HepG2 (cell line): ENCODE measurements around the gene LARP1. TPM values are rescaled to one million over a fixed set of nuclear protein-coding genes. Genes with fewer than 3 reads are reported as not detected.

Experiments
- ATAC-seq: fragments of 200-7000 bp; cut with Tn5 transposase; 3 replicates; pipeline ENCODE4 v1.9.1; 2020; ENCODE audit warnings: mild to moderate bottlenecking, moderate library complexity
- BruUV-seq: library from RNA; stranded (reverse); fragments of 400-500 nt; replicated peaks from 2 replicates; lab custom pipeline; 2021; lab: Mats Ljungman, UMichigan
- CTCF ChIA-PET: fragments of 300-600 bp; formaldehyde crosslinking; extraction: SDS; loops from one replicate; lab custom pipeline; 2021; ENCODE audit warnings: low total read pairs, inconsistent platforms, low intra/inter-chr PET ratio; lab: Yijun Ruan, JAX
- POLR2A ChIA-PET: fragments of 350-600 bp; sonication (Branson Sonifier 250); formaldehyde crosslinking; loops from one replicate; lab custom pipeline; 2020; ENCODE audit warnings: antibody characterized with exemption, inconsistent platforms; lab: Yijun Ruan, JAX
- DNase-seq: peaks from one replicate; pipeline ENCODE4 v3.0.0-alpha.2; 2015; ENCODE audit warnings: low spot score
- FAIRE-seq: peaks from 3 replicates; lab custom pipeline; 2011; peaks lifted over from hg19 to GRCh38; lab: Jason Lieb, UNC
- H2AFZ ChIP-seq: one replicate; pipeline ENCODE4 v1.6.1; 2011; ENCODE audit warnings: low read length, inconsistent platforms
- H3K27ac ChIP-seq: fragments of 300-600 bp; 3 replicates; pipeline ENCODE4 v1.8.0; 2011; ENCODE audit warnings: mixed run types, mild to moderate bottlenecking, mixed read lengths, low read length, inconsistent platforms; ENCODE audit not compliant: insufficient read depth; ENCODE audit errors: extremely low read length
- H3K27me3 ChIP-seq, 2 experiments: fragments of 200-600 bp in 1 of 2; 2 replicates in 1 of 2; 3 replicates in 1 of 2; pipeline versions ENCODE4 v1.6.0 to v1.8.0; 2011; ENCODE audit warnings: low read length in 2 of 2, mild to moderate bottlenecking in 2 of 2, moderate library complexity in 2 of 2, inconsistent platforms in 1 of 2; ENCODE audit not compliant: insufficient read depth in 2 of 2, control insufficient read depth in 1 of 2
- H3K36me3 ChIP-seq, 2 experiments: fragments of 200-600 bp in 1 of 2; replicated peaks in 1 of 2; 2 replicates in 1 of 2; 3 replicates in 1 of 2; pipeline versions ENCODE4 v1.5.1 to v1.8.0; 2011; ENCODE audit warnings: low read length in 2 of 2, inconsistent platforms in 1 of 2; ENCODE audit not compliant: insufficient read depth in 2 of 2, control insufficient read depth in 1 of 2
- H3K4me1 ChIP-seq: 2 replicates; pipeline ENCODE4 v1.5.1; 2012; ENCODE audit warnings: low read length, inconsistent platforms; ENCODE audit not compliant: insufficient read depth
- H3K4me2 ChIP-seq: 2 replicates; pipeline ENCODE4 v1.6.0; 2011; ENCODE audit warnings: low read depth, low read length, inconsistent platforms
- H3K4me3 ChIP-seq, 3 experiments: fragments of 200-600 bp in 1 of 3; sonication (generic), shearing (Covaris generic) in 1 of 3; replicated peaks in 1 of 3; 2 replicates each; pipeline ENCODE4 v1.5.1; 2011 to 2016; ENCODE audit warnings: low read length in 3 of 3, inconsistent platforms in 2 of 3, low read depth in 2 of 3, mild to moderate bottlenecking in 2 of 3, control low read depth in 1 of 3, mixed read lengths in 1 of 3; ENCODE audit not compliant: insufficient read depth in 1 of 3
- H3K79me2 ChIP-seq: one replicate; pipeline ENCODE4 v1.6.1; 2011; ENCODE audit warnings: low read length, inconsistent platforms; ENCODE audit not compliant: insufficient read depth
- H3K9ac ChIP-seq: 2 replicates; pipeline ENCODE4 v1.6.0; 2011; ENCODE audit warnings: mild to moderate bottlenecking, low read depth, low read length, inconsistent platforms; ENCODE audit not compliant: insufficient read depth
- H3K9me3 ChIP-seq: 2 replicates; pipeline ENCODE4 v1.5.1; 2012; ENCODE audit warnings: mild to moderate bottlenecking, low read length
- H4K20me1 ChIP-seq: 2 replicates; pipeline ENCODE4 v1.6.0; 2011; ENCODE audit warnings: inconsistent platforms, mild to moderate bottlenecking, low read length, moderate library complexity; ENCODE audit not compliant: insufficient read depth
- DNMT3B ChIP-seq: conservative IDR thresholded peaks from 2 replicates; pipeline ENCODE4 v1.6.1; 2016; ENCODE audit warnings: missing biosample characterization, control low read depth
- FOXA1 ChIP-seq, 2 experiments: fragments of 450-650 bp in 1 of 2; sonication (generic) in 1 of 2; formaldehyde crosslinking in 1 of 2; IDR thresholded peaks; 2 replicates each; pipeline versions ENCODE4 v1.4.0 to v1.6.1; 2016 to 2020; ENCODE audit warnings: missing genetic modification reagents in 1 of 2
- GABPA ChIP-seq, 2 experiments: IDR thresholded peaks; 2 replicates each; pipeline ENCODE4 v1.6.1; 2011 to 2016; ENCODE audit warnings: low read depth in 2 of 2, low read length in 1 of 2, missing biosample characterization in 1 of 2, missing genetic modification characterization in 1 of 2
- GTF3A ChIP-seq: sonication (generic); formaldehyde crosslinking; conservative IDR thresholded peaks from 2 replicates; pipeline ENCODE4 v1.4.0; 2020; ENCODE audit warnings: mild to moderate bottlenecking, missing genetic modification reagents
- HOXA3 ChIP-seq: sonication (generic); formaldehyde crosslinking; IDR thresholded peaks from 2 replicates; pipeline ENCODE4 v1.5.0; 2020; ENCODE audit warnings: missing genetic modification reagents
- IKZF1 ChIP-seq: fragments of 450-650 bp; IDR thresholded peaks from 2 replicates; pipeline ENCODE4 v1.7.1; 2016
- MTF2 ChIP-seq: sonication (generic); formaldehyde crosslinking; IDR thresholded peaks from 2 replicates; pipeline ENCODE4 v1.5.0; 2020; ENCODE audit warnings: missing genetic modification reagents, borderline replicate concordance
- NBN ChIP-seq: fragments of 450-650 bp; conservative IDR thresholded peaks from 2 replicates; pipeline ENCODE4 v1.6.1; 2017
- RERE ChIP-seq: IDR thresholded peaks from 2 replicates; pipeline ENCODE4 v1.6.1; 2016; ENCODE audit warnings: low read depth, missing genetic modification reagents, missing compliant biosample characterization
- RFX5 ChIP-seq: IDR thresholded peaks from 2 replicates; pipeline ENCODE4 v1.6.1; 2011; ENCODE audit warnings: low read depth, low read length, improper control_type of control experiment
- SOX5 ChIP-seq: IDR thresholded peaks from 2 replicates; pipeline ENCODE4 v1.6.1; 2016; ENCODE audit warnings: borderline replicate concordance
- SP4 ChIP-seq: sonication (generic); formaldehyde crosslinking; IDR thresholded peaks from 2 replicates; pipeline ENCODE4 v1.8.1; 2023; ENCODE audit warnings: mild to moderate bottlenecking, missing genetic modification reagents
- SSRP1 ChIP-seq: IDR thresholded peaks from 2 replicates; pipeline ENCODE4 v1.6.1; 2016; ENCODE audit warnings: control low read depth
- U2AF1 ChIP-seq: fragments of 200-400 bp; formaldehyde crosslinking; optimal IDR thresholded peaks from 2 replicates; pipeline ENCODE3; 2017; ENCODE audit warnings: mild to moderate bottlenecking, low read depth, low read length
- ZBTB44 ChIP-seq: sonication (generic); formaldehyde crosslinking; IDR thresholded peaks from 2 replicates; pipeline ENCODE4 v1.4.0; 2020; ENCODE audit warnings: missing genetic modification reagents
- ZNF580 ChIP-seq: IDR thresholded peaks from 2 replicates; pipeline ENCODE4 v1.6.1; 2016; ENCODE audit warnings: low read depth, borderline replicate concordance
- ZNF776 ChIP-seq: sonication (generic); formaldehyde crosslinking; IDR thresholded peaks from 2 replicates; pipeline ENCODE4 v1.4.0; 2020; ENCODE audit warnings: mild to moderate bottlenecking, missing genetic modification reagents
- ZNF790 ChIP-seq: sonication (generic); formaldehyde crosslinking; IDR thresholded peaks from 2 replicates; pipeline ENCODE4 v1.8.0; 2022; ENCODE audit warnings: missing genetic modification reagents, mild to moderate bottlenecking, borderline replicate concordance
- WGBS: methylation state at CpG from one replicate; pipeline ENCODE4 v1.1.6; 2017; ENCODE audit warnings: low lambda C conversion rate; 5-methylcytosine and 5-hydroxymethylcytosine counted together
- in situ Hi-C: cut with HindIII; loops from 2 replicates; pipeline ENCODE4 v1.10.0; 2017; ENCODE audit warnings: low pct_unique_long_range_greater_than_20kb; ENCODE audit not compliant: extremely low pct_ligation_motif_present
- intact Hi-C: fragments of 100-400 bp; cut with micrococcal nuclease; formaldehyde crosslinking; loops from one replicate; pipeline ENCODE4 v1.10.0; 2022; ENCODE audit not compliant: unreplicated experiment
- polyA plus RNA-seq, 8 experiments: library from polyadenylated mRNA; depleted of rRNA in 3 of 8; stranded (reverse) in 7 of 8; unstranded in 1 of 8; fragments of >200 nt; fragmentation: Illumina TruSeq in 4 of 8; extraction: Trizol in 4 of 8; gene quantifications; 2 replicates each; pipeline versions ENCODE4 v1.2.1 to v1.2.3, GENCODE V29; 2011 to 2016; ENCODE audit warnings: low read depth in 4 of 8, missing spikeins in 1 of 8, mixed read lengths in 1 of 8; ENCODE audit not compliant: insufficient read depth in 1 of 8
- total RNA-seq, 5 experiments: library from RNA; depleted of rRNA; stranded (reverse); fragments of >200 nt; fragmentation: Illumina TruSeq; extraction: Trizol; gene quantifications; 2 replicates each; pipeline ENCODE4 v1.2.3, GENCODE V29; 2016; ENCODE audit warnings: low read depth in 1 of 5

The LARP1 gene
- total and polyA plus RNA-seq, 2 of the 13 experiments (the other 11 are each of a cell fraction or from before 2014, with no cell fraction given): 45.2 to 61.4 TPM

- POLR2A ChIA-PET: interaction anchor here (1.4 kb wide), 1 partner anchor 82 kb away, joined by 3 read pairs; no protein-coding TSS in a partner anchor
- Histone ChIP-seq H3K36me3 (peaks cover 0 to 6% of the 10 kb centered on the region in 2 experiments; a peak in 3 of 5 replicates), H3K4me1 (peaks cover 89% of the 10 kb centered on the region), H3K79me2 (peaks cover 96% of the 10 kb centered on the region), H3K9ac (no peak overlapping the region), H3K27ac (no peak overlapping the region), H3K27me3 (no peaks in the 10 kb centered on the region), H3K9me3 (no peaks in the 10 kb centered on the region), H2AFZ (no peak overlapping the region), H3K4me2 (no peak overlapping the region), H3K4me3 (no peak overlapping the region), H4K20me1 (peaks cover 86% of the 10 kb centered on the region)
- 87% methylated on average over 3 of the region's 3 CpGs for WGBS
- CTCF ChIA-PET: no interaction called here
- no peak for ATAC-seq
- BruUV-seq: no TSS peak
- in situ Hi-C loops: no loop called here
- no peak for FAIRE-seq
- intact Hi-C loops: no loop called here
- DNase-seq: no peak
- no peak for TF ChIP-seq ZBTB44
- no peak for TF ChIP-seq SOX5 (CRISPR knock-in tag)
- TF ChIP-seq MTF2 (CRISPR knock-in tag): no peak
- TF ChIP-seq DNMT3B: no peak
- no peak for TF ChIP-seq HOXA3 (CRISPR knock-in tag)
- TF ChIP-seq ZNF580 (CRISPR knock-in tag): no peak
- TF ChIP-seq SSRP1: no peak
- TF ChIP-seq GABPA (IDR thresholded peaks at IDR 0.05; ENCODE audit: low read depth, low read length): no peak
- no peak for TF ChIP-seq GABPA (CRISPR knock-in tag; IDR thresholded peaks at IDR 0.05; ENCODE audit: low read depth)
- no peak for TF ChIP-seq U2AF1
- no peak for TF ChIP-seq RFX5
- TF ChIP-seq GTF3A (CRISPR knock-in tag): no peak
- no peak for TF ChIP-seq IKZF1
- TF ChIP-seq NBN: no peak
- TF ChIP-seq FOXA1 (IDR thresholded peaks at IDR 0.05): no peak
- no peak for TF ChIP-seq FOXA1 (CRISPR knock-in tag; IDR thresholded peaks at IDR 0.05)
- TF ChIP-seq ZNF776 (CRISPR knock-in tag): no peak
- no peak for TF ChIP-seq SP4 (CRISPR knock-in tag)
- no peak for TF ChIP-seq ZNF790
- TF ChIP-seq RERE (CRISPR knock-in tag): no peak
These were observed 9.8 kb downstream of the LARP1 start for GRCh38 chr5:154764967-154765366.
